Mesenchymal stem cell (in vitro differentiated cells and primary cell): ENCODE measurements around the gene NHLRC4.

ENCODE experiments used
- DNase-seq: peaks from one replicate; pipeline ENCODE4 v3.0.0-alpha.2; 2013
- H2AFZ ChIP-seq: one replicate; pipeline ENCODE4 v1.6.1; 2013; ENCODE audit warnings: low read depth, mild to moderate bottlenecking, control low read depth, inconsistent platforms, low read length, moderate library complexity
- H2AK5ac ChIP-seq: 2 replicates; pipeline ENCODE4 v1.6.1; 2013; ENCODE audit warnings: low read length, moderate library complexity, mild to moderate bottlenecking, inconsistent platforms; ENCODE audit not compliant: severe bottlenecking
- H2BK120ac ChIP-seq: one replicate; pipeline ENCODE4 v1.6.1; 2013; ENCODE audit warnings: low read depth, mild to moderate bottlenecking, inconsistent platforms, low read length, moderate library complexity
- H2BK12ac ChIP-seq, 2 experiments: one replicate each; pipeline ENCODE4 v1.6.1; 2013; ENCODE audit warnings: inconsistent platforms in 2 of 2, low read length in 2 of 2, mild to moderate bottlenecking in 2 of 2, moderate library complexity in 2 of 2, control low read depth in 1 of 2
- H2BK15ac ChIP-seq: one replicate; pipeline ENCODE4 v1.6.1; 2013; ENCODE audit warnings: mild to moderate bottlenecking, low read depth, inconsistent platforms; ENCODE audit not compliant: poor library complexity, severe bottlenecking
- H2BK5ac ChIP-seq: 2 replicates; pipeline ENCODE4 v1.6.1; 2013; ENCODE audit warnings: low read depth, mild to moderate bottlenecking, low read length, control low read depth, inconsistent platforms; ENCODE audit not compliant: poor library complexity, severe bottlenecking
- H3K14ac ChIP-seq, 2 experiments: one replicate each; pipeline ENCODE4 v1.6.1; 2013; ENCODE audit warnings: inconsistent platforms in 2 of 2, low read length in 2 of 2, control low read depth in 1 of 2, mild to moderate bottlenecking in 1 of 2, moderate library complexity in 1 of 2
- H3K18ac ChIP-seq, 2 experiments: one replicate each; pipeline ENCODE4 v1.6.1; 2013; ENCODE audit warnings: inconsistent platforms in 2 of 2, low read length in 2 of 2, control low read depth in 1 of 2, low read depth in 1 of 2, mild to moderate bottlenecking in 1 of 2
- H3K23ac ChIP-seq, 2 experiments: one replicate each; pipeline ENCODE4 v1.6.1; 2013; ENCODE audit warnings: inconsistent platforms in 2 of 2, low read length in 2 of 2, mild to moderate bottlenecking in 2 of 2, moderate library complexity in 2 of 2, control low read depth in 1 of 2
- H3K27ac ChIP-seq: 2 replicates; pipeline ENCODE4 v1.5.1; 2013; ENCODE audit warnings: mild to moderate bottlenecking, moderate library complexity, low read length, control low read depth, inconsistent platforms; ENCODE audit not compliant: poor library complexity, severe bottlenecking
- H3K27me3 ChIP-seq, 2 experiments: 2 replicates each; pipeline versions ENCODE4 v1.6.1 to v1.7.0; 2013; ENCODE audit warnings: low read length in 2 of 2, mild to moderate bottlenecking in 2 of 2, moderate library complexity in 2 of 2, control low read depth in 1 of 2, inconsistent platforms in 1 of 2; ENCODE audit not compliant: control insufficient read depth in 1 of 2, insufficient read depth in 1 of 2
- H3K36me3 ChIP-seq, 2 experiments: 2 replicates each; pipeline versions ENCODE4 v1.6.1 to v1.7.0; 2013; ENCODE audit warnings: low read length in 2 of 2, control low read depth in 1 of 2, inconsistent platforms in 1 of 2, low read depth in 1 of 2, mild to moderate bottlenecking in 1 of 2; ENCODE audit not compliant: insufficient read depth in 2 of 2, control insufficient read depth in 1 of 2
- H3K4ac ChIP-seq, 2 experiments: one replicate each; pipeline ENCODE4 v1.6.1; 2013; ENCODE audit warnings: inconsistent platforms in 2 of 2, low read length in 2 of 2, mild to moderate bottlenecking in 2 of 2, moderate library complexity in 2 of 2, control low read depth in 1 of 2, low read depth in 1 of 2
- H3K4me1 ChIP-seq: 2 replicates; pipeline ENCODE4 v1.6.1; 2013; ENCODE audit warnings: low read depth, low read length, control low read depth; ENCODE audit not compliant: control insufficient read depth, insufficient read depth
- H3K4me2 ChIP-seq: 2 replicates; pipeline ENCODE4 v1.6.1; 2013; ENCODE audit warnings: low read length, mild to moderate bottlenecking, inconsistent platforms; ENCODE audit not compliant: poor library complexity, severe bottlenecking
- H3K4me3 ChIP-seq, 2 experiments: 2 replicates each; pipeline versions ENCODE4 v1.5.1 to v1.7.0; 2013; ENCODE audit warnings: low read length in 2 of 2, mild to moderate bottlenecking in 2 of 2, control low read depth in 1 of 2, low read depth in 1 of 2; ENCODE audit not compliant: insufficient read depth in 1 of 2
- H3K79me1 ChIP-seq: replicated peaks from 2 replicates; pipeline ENCODE4 v1.6.1; 2013; ENCODE audit warnings: mild to moderate bottlenecking, control low read depth, low read length, inconsistent platforms; ENCODE audit not compliant: poor library complexity, severe bottlenecking
- H3K9ac ChIP-seq: 2 replicates; pipeline ENCODE4 v1.7.0; 2013; ENCODE audit warnings: mild to moderate bottlenecking, low read length, moderate library complexity
- H3K9me3 ChIP-seq: 2 replicates; pipeline ENCODE4 v1.7.0; 2013; ENCODE audit warnings: mild to moderate bottlenecking, low read length; ENCODE audit not compliant: control insufficient read depth
- H4K8ac ChIP-seq: one replicate; pipeline ENCODE4 v1.6.1; 2013; ENCODE audit warnings: inconsistent platforms, mild to moderate bottlenecking, low read length, moderate library complexity
- H4K91ac ChIP-seq: one replicate; pipeline ENCODE4 v1.6.1; 2013; ENCODE audit warnings: mild to moderate bottlenecking, low read length, inconsistent platforms
- WGBS: methylation state at CpG from one replicate; pipeline ENCODE4 v1.1.7; 2013; ENCODE audit warnings: mixed read lengths; 5-methylcytosine and 5-hydroxymethylcytosine counted together

The NHLRC4 gene

GRCh38 chr16:586645-587590 lies 20.1 kb downstream of the NHLRC4 start:
- H3K4me1 ChIP-seq: peaks cover 50% of the 10 kb centered on the region
- peak overlapping the region in 1 of 2 experiments; percentile 88 for H3K4me3 ChIP-seq
- H3K9ac ChIP-seq: peak overlapping the region; percentile 95
- H3K27ac ChIP-seq: no peak overlapping the region
- no peak overlapping the region for H2BK15ac ChIP-seq
- H2AK5ac ChIP-seq: no peak overlapping the region
- no peak overlapping the region for H3K4me2 ChIP-seq
- WGBS: 92% methylated on average over 13 of the region's 14 CpGs
- H3K14ac ChIP-seq: no peak overlapping the region
- peak overlapping the region; percentile 23 for H4K91ac ChIP-seq
- no peak overlapping the region for H2AFZ ChIP-seq
- no peak overlapping the region for H2BK12ac ChIP-seq
- no peak overlapping the region for H3K23ac ChIP-seq
- H3K79me1 ChIP-seq: peaks cover 20% of the 10 kb centered on the region
- no peak overlapping the region for H3K4ac ChIP-seq
- H3K36me3 ChIP-seq: peaks cover 6 to 20% of the 10 kb centered on the region in 2 experiments
- H3K27me3 ChIP-seq: no peaks in the 10 kb centered on the region
- no peak overlapping the region for H2BK120ac ChIP-seq
- DNase-seq: no peak
- no peak overlapping the region for H4K8ac ChIP-seq
- H3K18ac ChIP-seq: peak overlapping the region in 1 of 2 experiments; percentile 13
- H3K9me3 ChIP-seq: no peaks in the 10 kb centered on the region
- no peak overlapping the region for H2BK5ac ChIP-seq

GRCh38 chr16:588639-588888 lies 21.8 kb downstream of the NHLRC4 start:
- peak overlapping the region; percentile 85 for H4K91ac ChIP-seq
- peak overlapping the region in 1 of 2 experiments; percentile 72 for H2BK12ac ChIP-seq
- peaks cover 29% of the 10 kb centered on the region for H3K79me1 ChIP-seq
- H3K14ac ChIP-seq: peak overlapping the region in 1 of 2 experiments; percentile 98
- peak overlapping the region; percentile 87 for H2BK15ac ChIP-seq
- no peaks in the 10 kb centered on the region for H3K9me3 ChIP-seq
- H4K8ac ChIP-seq: peak overlapping the region; percentile 66
- H2BK5ac ChIP-seq: no peak overlapping the region
- peak overlapping the region; percentile 72 to 97 for H3K18ac ChIP-seq
- peak overlapping the region; percentile 91 for H2AFZ ChIP-seq
- WGBS: 0% methylated on average over 7 of the region's 21 CpGs
- H3K36me3 ChIP-seq: peaks cover 0 to 16% of the 10 kb centered on the region in 2 experiments
- peak overlapping the region; percentile 88 to 89 for H3K4me3 ChIP-seq
- peaks cover 61% of the 10 kb centered on the region for H3K4me1 ChIP-seq
- no peak overlapping the region for H3K23ac ChIP-seq
- peak; percentile 89 for DNase-seq
- peak overlapping the region; percentile 94 for H3K4me2 ChIP-seq
- peak overlapping the region; percentile 42 to 88 for H3K4ac ChIP-seq
- H2AK5ac ChIP-seq: no peak overlapping the region
- H3K9ac ChIP-seq: peak overlapping the region; percentile 95
- H3K27me3 ChIP-seq: no peaks in the 10 kb centered on the region
- peak overlapping the region; percentile 66 for H2BK120ac ChIP-seq
- peak overlapping the region; percentile 63 for H3K27ac ChIP-seq

- Histone ChIP-seq H3K27me3 (no peaks in the 10 kb centered on the region), H3K18ac (peak overlapping the region; percentile 96 to 100), H3K9ac (peak overlapping the region; percentile 95), H3K4me3 (peak overlapping the region; percentile 88 to 89), H3K9me3 (no peaks in the 10 kb centered on the region), H3K4me2 (peak overlapping the region; percentile 94), H2BK120ac (peak overlapping the region; percentile 90), H3K36me3 (peaks cover 0 to 12% of the 10 kb centered on the region in 2 experiments), H4K8ac (peak overlapping the region; percentile 98), H2AK5ac (no peak overlapping the region), H3K4me1 (peaks cover 60% of the 10 kb centered on the region), H2AFZ (peak overlapping the region; percentile 91), H3K14ac (peak overlapping the region in 1 of 2 experiments; percentile 98), H3K23ac (peak overlapping the region in 1 of 2 experiments; percentile 37), H2BK15ac (peak overlapping the region; percentile 90), H3K79me1 (peaks cover 29% of the 10 kb centered on the region), H3K4ac (peak overlapping the region; percentile 64 to 88), H3K27ac (peak overlapping the region; percentile 91), H2BK5ac (peak overlapping the region; percentile 95), H2BK12ac (peak overlapping the region; percentile 52 to 72), H4K91ac (peak overlapping the region; percentile 92)
- WGBS: under 1% methylated on average over 88 of the region's 107 CpGs
- DNase-seq: peak; percentile 96
Observed at GRCh38 chr16:588889-589657, 22.3 kb downstream of the NHLRC4 start.
